ENCODE data around the gene ARL5C.

DNA sequence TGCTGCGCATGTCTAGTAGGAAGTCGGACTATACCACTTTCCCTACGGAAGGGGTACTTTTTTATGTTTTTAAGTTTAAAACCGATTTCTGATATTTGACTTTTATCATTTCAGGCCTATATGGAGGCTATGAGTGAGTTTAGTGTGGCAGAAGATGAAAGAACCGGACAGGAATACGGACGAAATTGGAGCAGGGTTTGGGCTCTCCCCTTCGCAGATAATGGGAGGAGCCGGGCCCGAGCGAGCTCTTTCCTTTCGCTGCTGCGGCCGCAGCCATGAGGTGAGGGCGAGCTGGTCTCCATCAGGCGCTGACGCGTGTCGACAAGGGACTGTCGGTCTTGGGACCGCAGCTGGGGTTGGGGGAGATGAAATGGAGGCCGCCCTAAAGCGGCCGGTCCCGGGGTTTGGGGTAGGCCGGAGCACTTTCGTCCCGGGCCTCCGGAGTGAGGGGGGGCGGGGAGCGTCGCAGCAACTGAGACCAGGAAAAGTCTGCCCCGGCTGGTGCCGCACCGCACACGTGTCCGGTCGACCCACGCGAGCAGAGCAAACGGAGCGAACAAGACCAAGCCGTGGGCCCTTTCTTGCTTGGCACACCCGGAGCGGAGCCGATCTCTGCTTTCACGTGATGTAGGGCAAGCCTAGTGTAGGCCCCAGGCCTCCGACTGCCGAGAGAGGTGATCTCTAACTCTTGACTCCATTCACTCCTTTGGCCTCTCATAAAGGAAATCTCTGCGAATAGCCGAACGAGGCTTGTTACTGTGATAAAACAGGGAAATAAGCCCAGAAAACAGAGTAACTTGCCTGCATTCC, 34.3 kb upstream of the ARL5C start, which contains the start of gene RPL19:
- no peak for TF ChIP-seq EZH2 (IDR thresholded peaks at IDR 0.05; ENCODE audit: insufficient read depth, poor library complexity, severe bottlenecking)
- TF ChIP-seq EZH2phosphoT487 (IDR thresholded peaks at IDR 0.05; ENCODE audit: insufficient read depth, low read depth) = no peak
